A549 (cell line): Measurements from ENCODE around the gene ZBED1. TPM values are rescaled to one million over a fixed set of nuclear protein-coding genes. Genes with fewer than 3 reads are reported as not detected.

Experiments used
- ATAC-seq, 2 experiments: fragments of 200-7000 bp in 1 of 2; fragments of >200 bp in 1 of 2; cut with Nextera tagmentation in 1 of 2; cut with Tn5 transposase in 1 of 2; 3 replicates each; pipeline versions ENCODE4 v1.8.0 to v1.9.1; 2018 to 2020; ENCODE audit warnings: mild to moderate bottlenecking in 1 of 2, moderate library complexity in 1 of 2
- CTCF ChIA-PET: fragments of 300-600 bp; sonication (Branson Sonifier 250); formaldehyde crosslinking; extraction: SDS; loops from one replicate; lab custom pipeline; 2021; ENCODE audit warnings: antibody characterized with exemption, inconsistent platforms; lab: Yijun Ruan, JAX
- POLR2A ChIA-PET: fragments of 350-600 bp; formaldehyde crosslinking; extraction: SDS; loops from one replicate; lab custom pipeline; 2021; ENCODE audit warnings: antibody characterized with exemption, inconsistent platforms; lab: Yijun Ruan, JAX
- DNase-seq, 2 experiments: peaks; one replicate each; pipeline versions ENCODE4 v3.0.0 to v3.0.0-alpha.2; 2011 to 2016; ENCODE audit warnings: low read depth in 1 of 2, low spot score in 1 of 2
- FAIRE-seq: peaks from 2 replicates; lab custom pipeline; 2011; peaks lifted over from hg19 to GRCh38; lab: Jason Lieb, UNC
- H3K27ac ChIP-seq, 2 experiments: fragments of >200 bp; sonication (Bioruptor Twin); formaldehyde crosslinking; 3 replicates each; pipeline ENCODE4 v1.5.1; 2016 to 2017
- H3K4me1 ChIP-seq: fragments of >200 bp; sonication (Bioruptor Twin); formaldehyde crosslinking; 3 replicates; pipeline ENCODE4 v1.6.1; 2016
- H3K4me2 ChIP-seq: fragments of >200 bp; sonication (Bioruptor Twin); formaldehyde crosslinking; 3 replicates; pipeline ENCODE4 v1.6.1; 2016
- H3K4me3 ChIP-seq: fragments of >200 bp; sonication (Bioruptor Twin); formaldehyde crosslinking; 3 replicates; pipeline ENCODE4 v1.5.1; 2016
- H3K9me3 ChIP-seq: fragments of >200 bp; sonication (Bioruptor Twin); formaldehyde crosslinking; 3 replicates; pipeline ENCODE4 v1.6.1; 2016
- CBX8 ChIP-seq: fragments of 200-600 bp; sonication (generic); IDR thresholded peaks from 2 replicates; pipeline ENCODE4 v1.6.1; 2016
- CEBPB ChIP-seq, 2 experiments: fragments of >200 bp in 1 of 2; sonication (Bioruptor Twin) in 1 of 2; formaldehyde crosslinking in 1 of 2; IDR thresholded peaks; 2 replicates each; pipeline ENCODE4 v1.6.1; 2012 to 2016
- E2F6 ChIP-seq: IDR thresholded peaks from 2 replicates; pipeline ENCODE4 v1.6.1; 2012; ENCODE audit warnings: low read depth, borderline replicate concordance
- EHMT2 ChIP-seq: fragments of 200-600 bp; sonication (generic); IDR thresholded peaks from 2 replicates; pipeline ENCODE4 v1.6.1; 2016; ENCODE audit warnings: antibody characterized with exemption, low read depth, mild to moderate bottlenecking, moderate library complexity
- ELK1 ChIP-seq: fragments of 150-350 bp; IDR thresholded peaks from 2 replicates; pipeline ENCODE4 v1.6.1; 2014; ENCODE audit warnings: low read depth, mild to moderate bottlenecking, low read length
- EP300 ChIP-seq, 2 experiments: fragments of >200 bp; sonication (Bioruptor Twin); formaldehyde crosslinking; IDR thresholded peaks; 2 replicates in 1 of 2; 3 replicates in 1 of 2; pipeline ENCODE4 v1.6.1; 2016 to 2017
- ESRRA ChIP-seq: fragments of 150-350 bp; IDR thresholded peaks from 2 replicates; pipeline ENCODE4 v1.6.1; 2014; ENCODE audit warnings: mild to moderate bottlenecking, low read length, borderline replicate concordance
- FOSB ChIP-seq: fragments of 250-450 bp; sonication (Bioruptor Pico); IDR thresholded peaks from 2 replicates; pipeline ENCODE4 v1.5.0; 2020; ENCODE audit warnings: mild to moderate bottlenecking, moderate library complexity
- GATA3 ChIP-seq: IDR thresholded peaks from 2 replicates; pipeline ENCODE4 v1.6.1; 2012; ENCODE audit warnings: borderline replicate concordance
- HDAC2 ChIP-seq: fragments of 200-600 bp; sonication (generic); IDR thresholded peaks from 2 replicates; pipeline ENCODE4 v1.6.1; 2016
- HEYL ChIP-seq: fragments of 250-450 bp; sonication (Bioruptor Pico); IDR thresholded peaks from 2 replicates; pipeline ENCODE4 v1.8.0; 2021; ENCODE audit warnings: mild to moderate bottlenecking, moderate library complexity
- HMGXB4 ChIP-seq: fragments of 250-450 bp; sonication (Bioruptor Pico); IDR thresholded peaks from 2 replicates; pipeline ENCODE4 v1.5.0; 2021; ENCODE audit warnings: mild to moderate bottlenecking, moderate library complexity, borderline replicate concordance
- HOXA7 ChIP-seq: fragments of 250-450 bp; sonication (Bioruptor Pico); IDR thresholded peaks from 2 replicates; pipeline ENCODE4 v1.5.0; 2020; ENCODE audit warnings: mild to moderate bottlenecking, moderate library complexity
- HOXB13 ChIP-seq: fragments of 250-450 bp; sonication (Bioruptor Pico); IDR thresholded peaks from 2 replicates; pipeline ENCODE4 v1.5.0; 2020; ENCODE audit warnings: low read depth, mild to moderate bottlenecking, moderate library complexity
- JUNB ChIP-seq: fragments of >200 bp; sonication (Bioruptor Twin); formaldehyde crosslinking; IDR thresholded peaks from 2 replicates; pipeline ENCODE4 v1.6.1; 2016
- MAX ChIP-seq: IDR thresholded peaks from 2 replicates; pipeline ENCODE4 v1.6.1; 2012
- NFE2L2 ChIP-seq: fragments of 150-350 bp; conservative IDR thresholded peaks from 2 replicates; pipeline ENCODE4 v1.6.1; 2014; ENCODE audit warnings: low read length
- POLR2AphosphoS2 ChIP-seq: conservative IDR thresholded peaks from 2 replicates; pipeline ENCODE4 v1.6.1; 2012; ENCODE audit warnings: low read length, improper control_type of control experiment, inconsistent platforms
- RCOR1 ChIP-seq: fragments of 150-350 bp; IDR thresholded peaks from 2 replicates; pipeline ENCODE4 v1.6.1; 2014; ENCODE audit warnings: antibody characterized with exemption, low read length, low read depth
- REST ChIP-seq: fragments of 200-600 bp; sonication (generic); IDR thresholded peaks from 2 replicates; pipeline ENCODE4 v1.6.1; 2016; ENCODE audit warnings: antibody characterized with exemption, mild to moderate bottlenecking, moderate library complexity
- RNF2 ChIP-seq: fragments of 200-600 bp; sonication (generic); IDR thresholded peaks from 2 replicates; pipeline ENCODE4 v1.6.1; 2016; ENCODE audit warnings: low read depth, mild to moderate bottlenecking, antibody characterized with exemption, moderate library complexity, borderline replicate concordance
- SREBF2 ChIP-seq: fragments of 450-650 bp; IDR thresholded peaks from 2 replicates; pipeline ENCODE4 v1.6.1; 2014; ENCODE audit warnings: mild to moderate bottlenecking, moderate library complexity
- TFCP2L1 ChIP-seq: fragments of 250-450 bp; sonication (Bioruptor Pico); IDR thresholded peaks from 2 replicates; pipeline ENCODE4 v1.5.0; 2021; ENCODE audit warnings: mild to moderate bottlenecking
- ZC3H11A ChIP-seq: fragments of 450-650 bp; IDR thresholded peaks from 2 replicates; pipeline ENCODE4 v1.6.1; 2014; ENCODE audit warnings: antibody characterized with exemption, mild to moderate bottlenecking
- ZFP36 ChIP-seq: fragments of 450-650 bp; IDR thresholded peaks from 2 replicates; pipeline ENCODE4 v1.6.1; 2014; ENCODE audit warnings: borderline replicate concordance; ENCODE audit not compliant: partially characterized antibody
- WGBS: methylation state at CpG from one replicate; pipeline ENCODE4 v1.1.6; 2017; ENCODE audit errors: missing lambda C conversion rate; 5-methylcytosine and 5-hydroxymethylcytosine counted together
- polyA plus RNA-seq, 4 experiments: library from polyadenylated mRNA; depleted of rRNA in 3 of 4; stranded (reverse); fragments of >200 nt; fragmentation: RNase III in 1 of 4; extraction: RNeasy Plus Mini Kit Qiagen cat#74134 plus additional on column Dnase treatment in 1 of 4; gene quantifications; 2 replicates in 3 of 4; 3 replicates in 1 of 4; pipeline ENCODE4 v1.2.3, GENCODE V29; 2011 to 2017

Gene ZBED1
- polyA plus RNA-seq, 2 of the 4 experiments (the other 2 are of a cell fraction) = 19.7 to 21.9 TPM

GRCh38 chrX:2492531-2493218, 8.1 kb downstream of the ZBED1 start:
- POLR2A ChIA-PET = no interaction called here
- Histone ChIP-seq H3K4me3 (no peak overlapping the region), H3K27ac (no peak overlapping the region), H3K4me1 (peaks cover 9% of the 10 kb centered on the region), H3K9me3 (no peaks in the 10 kb centered on the region), H3K4me2 (no peak overlapping the region)
- FAIRE-seq (no peak), ATAC-seq (no peak; a peak in 1 of 6 replicates), DNase-seq (no peak)
- TF ChIP-seq EP300 (IDR thresholded peaks at IDR 0.05) (no peak), GATA3 (no peak), REST (no peak), ZFP36 (no peak), HOXB13 (no peak), ELK1 (no peak), MAX (no peak), HEYL (CRISPR knock-in tag) (no peak), JUNB (no peak), RCOR1 (no peak), RNF2 (no peak), E2F6 (no peak), CBX8 (no peak), NFE2L2 (no peak)
- CTCF ChIA-PET = no interaction called here
- WGBS = 95% methylated on average over 22 of the region's 22 CpGs

- H3K27ac ChIP-seq = no peak overlapping the region
- POLR2A ChIA-PET = no interaction called here
Measured at GRCh38 chrX:2490634-2491033, 10.1 kb downstream of the ZBED1 start.

GRCh38 chrX:2489446-2490445, 11.0 kb downstream of the ZBED1 start:
- 95% methylated on average over 58 of the region's 65 CpGs for WGBS
- no peak for TF ChIP-seq CEBPB (IDR thresholded peaks at IDR 0.05)
- TF ChIP-seq ZC3H11A = no peak
- no peak for TF ChIP-seq EHMT2
- TF ChIP-seq ZFP36 = no peak
- TF ChIP-seq E2F6 = no peak
- no peak for TF ChIP-seq TFCP2L1 (CRISPR knock-in tag)
- TF ChIP-seq ESRRA = no peak
- TF ChIP-seq SREBF2 = no peak
- no peak for TF ChIP-seq RNF2
- no peak for TF ChIP-seq HDAC2
- no peak for TF ChIP-seq HMGXB4 (CRISPR knock-in tag)

More at GRCh38 chrX:2490634-2491033, 10.1 kb downstream of the ZBED1 start:
- CTCF ChIA-PET = no interaction called here
- no peaks in the 10 kb centered on the region for H3K4me1 ChIP-seq
- ATAC-seq (no peak), FAIRE-seq (no peak), DNase-seq (no peak)
- H3K4me2 ChIP-seq = no peak overlapping the region
- no peak for TF ChIP-seq FOSB (CRISPR knock-in tag)
- TF ChIP-seq HOXA7 (CRISPR knock-in tag) = no peak
- no peak for TF ChIP-seq POLR2AphosphoS2
- no peak overlapping the region for H3K4me3 ChIP-seq
- no peaks in the 10 kb centered on the region for H3K9me3 ChIP-seq
- WGBS = 97% methylated on average over 20 of the region's 22 CpGs

More at GRCh38 chrX:2489446-2490445, 11.0 kb downstream of the ZBED1 start:
- H3K4me2 ChIP-seq = no peak overlapping the region
- no peak overlapping the region for H3K4me3 ChIP-seq
- H3K4me1 ChIP-seq = no peaks in the 10 kb centered on the region
- ChIA-PET POLR2A (no interaction called here), CTCF (no interaction called here)
- no peak for ATAC-seq
- no peaks in the 10 kb centered on the region for H3K9me3 ChIP-seq
- DNase-seq = no peak
- FAIRE-seq = no peak
- no peak overlapping the region for H3K27ac ChIP-seq
